GM10266 (cell line): ENCODE results near the gene CES4A.

Experiments used
- DNase-seq: peaks from one replicate; pipeline ENCODE4 v3.0.0; 2012; ENCODE audit errors: extremely low spot score
- CTCF ChIP-seq: IDR thresholded peaks from 2 replicates; pipeline ENCODE4 v1.5.1; 2012; ENCODE audit warnings: mild to moderate bottlenecking, low read depth; ENCODE audit not compliant: control insufficient read depth, insufficient read depth; ENCODE audit errors: missing control alignments

The CES4A gene

GRCh38 chr16:67024384-67025209 is 36.2 kb downstream of the CES4A start:
- DNase-seq = no peak
- TF ChIP-seq CTCF = no peak

GRCh38 chr16:67025210-67025550 is 36.8 kb downstream of the CES4A start:
- DNase-seq = no peak
- TF ChIP-seq CTCF = no peak

GRCh38 chr16:67026570-67026969 is 38.2 kb downstream of the CES4A start:
- no peak for TF ChIP-seq CTCF
- no peak for DNase-seq

GRCh38 chr16:67027046-67027445 is 38.7 kb downstream of the CES4A start:
- DNase-seq = no peak
- TF ChIP-seq CTCF = no peak

GRCh38 chr16:67028167-67028695 is 39.8 kb downstream of the CES4A start:
- no peak for TF ChIP-seq CTCF
- DNase-seq = no peak

GRCh38 chr16:67028696-67029253 is 40.4 kb downstream of the CES4A start, which contains the start of gene CBFB:
Gene CBFB, plus strand, starts transcription at chr16:67029149. Its CDS starts 259 bp downstream, at chr16:67029408.
- DNase-seq = peak; percentile 98
- TF ChIP-seq CTCF = peak; percentile 1

- peak; percentile 74 for DNase-seq
- TF ChIP-seq CTCF = no peak
Measured at GRCh38 chr16:67029254-67030096, 41.1 kb downstream of the CES4A start.
